SK-N-SH treated with all-trans-retinoic acid at 6 μM for 48 hours (cell line): ENCODE results near the gene TCEA2.

Experiments
- ATAC-seq: fragments of 200-7000 bp; cut with Tn5 transposase; 3 replicates; pipeline ENCODE4 v1.9.1; 2020; ENCODE audit warnings: mild to moderate bottlenecking, moderate library complexity
- ARNTL ChIP-seq: fragments of 450-650 bp; formaldehyde crosslinking; IDR thresholded peaks from 2 replicates; pipeline ENCODE4 v1.5.0; 2020; ENCODE audit warnings: low read depth, mild to moderate bottlenecking, moderate library complexity, borderline replicate concordance
- BACH2 ChIP-seq: fragments of 250-450 bp; sonication (Bioruptor Pico); IDR thresholded peaks from 2 replicates; pipeline ENCODE4 v1.9.0; 2021; ENCODE audit warnings: mild to moderate bottlenecking, borderline replicate concordance
- CSDC2 ChIP-seq: fragments of 250-450 bp; sonication (Bioruptor Pico); IDR thresholded peaks from 2 replicates; pipeline ENCODE4 v1.5.0; 2020; ENCODE audit warnings: mild to moderate bottlenecking, moderate library complexity
- CSRNP3 ChIP-seq: fragments of 250-450 bp; sonication (Bioruptor Pico); IDR thresholded peaks from 2 replicates; pipeline ENCODE4 v1.5.1; 2021; ENCODE audit warnings: mild to moderate bottlenecking, moderate library complexity
- ESRRG ChIP-seq: fragments of 250-450 bp; sonication (Bioruptor Pico); IDR thresholded peaks from 2 replicates; pipeline ENCODE4 v1.6.1; 2021; ENCODE audit warnings: mild to moderate bottlenecking
- GLIS3 ChIP-seq: fragments of 250-450 bp; sonication (Bioruptor Pico); IDR thresholded peaks from 2 replicates; pipeline ENCODE4 v1.5.0; 2020; ENCODE audit warnings: mild to moderate bottlenecking, moderate library complexity
- ISL1 ChIP-seq: fragments of 250-450 bp; sonication (Bioruptor Pico); IDR thresholded peaks from 2 replicates; pipeline ENCODE4 v2.1.2; 2022; ENCODE audit warnings: mild to moderate bottlenecking, moderate library complexity
- OSR1 ChIP-seq: fragments of 250-450 bp; sonication (Bioruptor Pico); IDR thresholded peaks from 2 replicates; pipeline ENCODE4 v1.8.0; 2022; ENCODE audit warnings: moderate library complexity, mild to moderate bottlenecking, inconsistent platforms
- PATZ1 ChIP-seq: fragments of 250-450 bp; sonication (Bioruptor Pico); IDR thresholded peaks from 2 replicates; pipeline ENCODE4 v1.8.0; 2020; ENCODE audit warnings: mild to moderate bottlenecking, moderate library complexity, borderline replicate concordance
- PPARA ChIP-seq: fragments of 250-450 bp; sonication (Bioruptor Pico); IDR thresholded peaks from 2 replicates; pipeline ENCODE4 v1.5.0; 2020; ENCODE audit warnings: mild to moderate bottlenecking, borderline replicate concordance
- RARB ChIP-seq: fragments of 250-450 bp; sonication (Bioruptor Pico); IDR thresholded peaks from 2 replicates; pipeline ENCODE4 v1.8.0; 2021; ENCODE audit warnings: mild to moderate bottlenecking, moderate library complexity
- SNAI2 ChIP-seq: fragments of 250-450 bp; sonication (Bioruptor Pico); IDR thresholded peaks from 2 replicates; pipeline ENCODE4 v1.5.0; 2020; ENCODE audit warnings: mild to moderate bottlenecking, moderate library complexity
- TCF4 ChIP-seq: fragments of 250-450 bp; sonication (Bioruptor Pico); IDR thresholded peaks from 2 replicates; pipeline ENCODE4 v1.8.0; 2021; ENCODE audit warnings: mild to moderate bottlenecking, moderate library complexity, borderline replicate concordance
- TOX ChIP-seq: fragments of 250-450 bp; sonication (Bioruptor Pico); IDR thresholded peaks from 2 replicates; pipeline ENCODE4 v1.8.0; 2021; ENCODE audit warnings: mild to moderate bottlenecking, moderate library complexity, borderline replicate concordance
- TSHZ2 ChIP-seq: fragments of 250-450 bp; sonication (Bioruptor Pico); IDR thresholded peaks from 2 replicates; pipeline ENCODE4 v1.5.0; 2020; ENCODE audit warnings: mild to moderate bottlenecking, moderate library complexity
- ZC3H10 ChIP-seq: fragments of 250-450 bp; sonication (Bioruptor Pico); IDR thresholded peaks from 2 replicates; pipeline ENCODE4 v1.5.1; 2021; ENCODE audit warnings: mild to moderate bottlenecking, moderate library complexity
- ZFP3 ChIP-seq: fragments of 250-450 bp; sonication (Bioruptor Pico); IDR thresholded peaks from 2 replicates; pipeline ENCODE4 v1.5.0; 2020; ENCODE audit warnings: mild to moderate bottlenecking, moderate library complexity
- ZFP30 ChIP-seq: fragments of 450-650 bp; formaldehyde crosslinking; IDR thresholded peaks from 2 replicates; pipeline ENCODE4 v1.5.0; 2022; ENCODE audit warnings: mild to moderate bottlenecking, moderate library complexity
- ZNF565 ChIP-seq: fragments of 450-650 bp; formaldehyde crosslinking; conservative IDR thresholded peaks from 2 replicates; pipeline ENCODE4 v1.5.0; 2020; ENCODE audit warnings: low read depth, mild to moderate bottlenecking, moderate library complexity
- ZNF70 ChIP-seq: fragments of 450-650 bp; formaldehyde crosslinking; IDR thresholded peaks from 2 replicates; pipeline ENCODE4 v1.5.0; 2020; ENCODE audit warnings: mild to moderate bottlenecking, moderate library complexity

The TCEA2 gene

GRCh38 chr20:64049878-64050260, 13.1 kb upstream of the TCEA2 start:
- no peak for ATAC-seq
- TF ChIP-seq SNAI2 (no peak), TSHZ2 (CRISPR knock-in tag) (no peak), ZNF70 (CRISPR knock-in tag) (no peak), GLIS3 (CRISPR knock-in tag) (no peak)

GRCh38 chr20:64050261-64051032, 12.6 kb upstream of the TCEA2 start:
- no peak for TF ChIP-seq ZNF565 (CRISPR knock-in tag)
- no peak for TF ChIP-seq TOX (CRISPR knock-in tag)
- TF ChIP-seq ZC3H10 (CRISPR knock-in tag): no peak
- no peak for TF ChIP-seq BACH2 (CRISPR knock-in tag)
- TF ChIP-seq ARNTL: no peak
- TF ChIP-seq CSDC2: no peak
- no peak for TF ChIP-seq TCF4
- TF ChIP-seq CSRNP3 (CRISPR knock-in tag): no peak
- no peak for TF ChIP-seq TSHZ2 (CRISPR knock-in tag)
- no peak for TF ChIP-seq ZFP30 (CRISPR knock-in tag)
- no peak for TF ChIP-seq ZFP3 (CRISPR knock-in tag)
- no peak for TF ChIP-seq ISL1 (CRISPR knock-in tag)
- TF ChIP-seq PATZ1 (CRISPR knock-in tag): no peak
- no peak for TF ChIP-seq GLIS3 (CRISPR knock-in tag)
- no peak for TF ChIP-seq ESRRG
- TF ChIP-seq OSR1 (CRISPR knock-in tag): no peak
- TF ChIP-seq ZNF70 (CRISPR knock-in tag): no peak

GRCh38 chr20:64051033-64051452, 12.0 kb upstream of the TCEA2 start:
- ATAC-seq: no peak
- TF ChIP-seq ARNTL: no peak
- TF ChIP-seq OSR1 (CRISPR knock-in tag): no peak
- TF ChIP-seq GLIS3 (CRISPR knock-in tag): no peak
- TF ChIP-seq TCF4: no peak
- TF ChIP-seq CSRNP3 (CRISPR knock-in tag): no peak
- no peak for TF ChIP-seq ESRRG
- no peak for TF ChIP-seq SNAI2
- no peak for TF ChIP-seq PPARA (CRISPR knock-in tag)
- TF ChIP-seq ZNF565 (CRISPR knock-in tag): no peak
- TF ChIP-seq PATZ1 (CRISPR knock-in tag): no peak
- TF ChIP-seq RARB (CRISPR knock-in tag): no peak
- TF ChIP-seq ZFP30 (CRISPR knock-in tag): no peak
- no peak for TF ChIP-seq ZC3H10 (CRISPR knock-in tag)
- TF ChIP-seq CSDC2: no peak
- TF ChIP-seq TOX (CRISPR knock-in tag): no peak
- TF ChIP-seq TSHZ2 (CRISPR knock-in tag): no peak

More at GRCh38 chr20:64050261-64051032, 12.6 kb upstream of the TCEA2 start:
- ATAC-seq: no peak
